Naive thymus-derived CD4-positive, alpha-beta T cell (primary cell): Measurements from ENCODE around the gene GLIS1. TPM values are rescaled to one million over a fixed set of nuclear protein-coding genes. Genes with fewer than 3 reads are reported as not detected.
A peak's percentile ranks its signal among the peaks of the same experiment; 100 is the strongest.

Experiments
- ATAC-seq: fragments of 150-1000 bp; cut with Tn5 transposase; 2 replicates; pipeline ENCODE4 v1.10.0; 2021; ENCODE audit warnings: mild to moderate bottlenecking, moderate library complexity
- CTCF ChIA-PET: fragments of 350-600 bp; sonication (Branson Sonifier 250); formaldehyde crosslinking; loops from one replicate; lab custom pipeline; 2021; ENCODE audit warnings: antibody characterized with exemption; lab: Charles Lee
- POLR2A ChIA-PET: fragments of 350-600 bp; sonication (Branson Sonifier 250); formaldehyde crosslinking; loops from one replicate; lab custom pipeline; 2021; ENCODE audit warnings: antibody characterized with exemption, inconsistent platforms; lab: Charles Lee
- DNase-seq, 9 donors: peaks; one replicate each; pipeline versions ENCODE4 v3.0.0 to v3.0.0-alpha.2; 2020 to 2022; ENCODE audit warnings: mixed read lengths in 1 of 9
- H3K27ac ChIP-seq: one replicate; pipeline ENCODE4 v1.7.0; 2013; ENCODE audit warnings: mild to moderate bottlenecking, low read depth, low read length, moderate library complexity
- H3K27me3 ChIP-seq, 2 donors: one replicate each; pipeline ENCODE4 v1.7.0; 2013; ENCODE audit warnings: low read length in 2 of 2, mild to moderate bottlenecking in 2 of 2, moderate library complexity in 2 of 2; ENCODE audit not compliant: control insufficient read depth in 2 of 2, insufficient read depth in 2 of 2
- H3K36me3 ChIP-seq, 3 experiments: 1 replicate in 2 of 3; 2 replicates in 1 of 3; pipeline ENCODE4 v1.7.0; 2013; ENCODE audit warnings: low read length in 3 of 3, mild to moderate bottlenecking in 3 of 3, moderate library complexity in 1 of 3; ENCODE audit not compliant: insufficient read depth in 3 of 3, control insufficient read depth in 2 of 3
- H3K4me1 ChIP-seq, 2 donors: one replicate each; pipeline ENCODE4 v1.7.0; 2013; ENCODE audit warnings: low read length in 2 of 2, mild to moderate bottlenecking in 2 of 2, moderate library complexity in 1 of 2; ENCODE audit not compliant: control insufficient read depth in 2 of 2, insufficient read depth in 2 of 2
- H3K4me3 ChIP-seq: 2 replicates; pipeline ENCODE4 v1.7.0; 2013; ENCODE audit warnings: mild to moderate bottlenecking, low read length
- H3K9me3 ChIP-seq, 3 experiments: 1 replicate in 2 of 3; 2 replicates in 1 of 3; pipeline ENCODE4 v1.7.0; 2013; ENCODE audit warnings: low read length in 3 of 3; ENCODE audit not compliant: control insufficient read depth in 2 of 3
- H3K27ac Mint-ChIP-seq, 9 donors: one replicate each; pipeline ENCODE4 v1.8.0; 2020 to 2022; ENCODE audit warnings: mixed read lengths in 9 of 9, mild to moderate bottlenecking in 8 of 9, moderate library complexity in 5 of 9, inconsistent platforms in 2 of 9
- H3K27me3 Mint-ChIP-seq, 5 donors: one replicate each; pipeline ENCODE4 v1.8.0; 2021 to 2022; ENCODE audit warnings: mixed read lengths in 5 of 5, mild to moderate bottlenecking in 1 of 5
- H3K36me3 Mint-ChIP-seq, 5 donors: one replicate each; pipeline ENCODE4 v1.8.0; 2020 to 2022; ENCODE audit warnings: mixed read lengths in 5 of 5, mild to moderate bottlenecking in 3 of 5, inconsistent platforms in 1 of 5
- H3K4me1 Mint-ChIP-seq, 7 donors: one replicate each; pipeline ENCODE4 v1.8.0; 2020 to 2022; ENCODE audit warnings: mixed read lengths in 7 of 7, mild to moderate bottlenecking in 3 of 7, inconsistent platforms in 1 of 7
- H3K4me3 Mint-ChIP-seq, 10 donors: one replicate each; pipeline ENCODE4 v1.8.0; 2020 to 2022; ENCODE audit warnings: mild to moderate bottlenecking in 10 of 10, mixed read lengths in 10 of 10, moderate library complexity in 6 of 10, inconsistent platforms in 2 of 10
- H3K9me3 Mint-ChIP-seq, 11 donors: one replicate each; pipeline ENCODE4 v1.8.0; 2020 to 2022; ENCODE audit warnings: mixed read lengths in 11 of 11, mild to moderate bottlenecking in 4 of 11, inconsistent platforms in 1 of 11, moderate library complexity in 1 of 11
- intact Hi-C, 2 donors: fragments of 100-400 bp; cut with micrococcal nuclease; formaldehyde crosslinking; loops; one replicate each; pipeline ENCODE4 v1.15.1; 2023
- polyA plus RNA-seq, 2 donors: library from polyadenylated mRNA; unstranded; fragments of 300-500 nt; fragmentation: Illumina TruSeq; gene quantifications; one replicate each; pipeline ENCODE4 v1.2.3, GENCODE V29; 2021
- total RNA-seq, 6 experiments: library from RNA in 5 of 6; stranded (reverse) in 5 of 6; gene quantifications; 1 replicate in 5 of 6; 2 replicates in 1 of 6; pipeline ENCODE4 v1.2.3 and lab custom pipeline; 2021 to 2026

Gene GLIS1
- total and polyA plus RNA-seq, 7 experiments from 2014 or later, result not detected

DNA sequence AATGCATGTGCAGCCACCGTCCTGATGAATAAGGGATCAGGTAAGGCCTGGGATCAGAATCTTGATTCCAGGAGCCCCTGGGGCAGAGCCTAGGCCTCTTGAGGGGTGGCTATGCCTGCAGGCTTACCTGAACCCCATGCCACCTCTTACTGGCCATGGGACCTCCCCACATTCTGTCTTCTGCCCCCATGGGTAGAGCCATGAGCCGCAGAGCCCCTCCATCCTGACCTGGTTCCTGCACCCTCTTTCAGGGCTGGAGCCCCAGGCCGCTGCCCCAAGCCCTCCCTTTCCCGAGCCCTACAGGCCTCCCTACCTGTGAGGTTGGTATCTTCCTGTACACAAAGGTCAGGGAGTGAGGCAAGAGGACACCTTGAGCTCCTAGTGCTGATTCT lies 159.0 kb downstream of the GLIS1 start:
- Mint-ChIP-seq H3K36me3 (no peaks in the 10 kb centered on the region), H3K4me3 (no peak overlapping the region), H3K4me1 (peaks cover 1 to 22% (median 5%) of the 10 kb centered on the region in 7 donors), H3K27ac (no peak overlapping the region), H3K9me3 (no peaks in the 10 kb centered on the region), H3K27me3 (peaks cover 0 to 7% (median 0%) of the 10 kb centered on the region in 5 donors)
- no peak overlapping the region for H3K27ac ChIP-seq
- H3K9me3 ChIP-seq, result no peaks in the 10 kb centered on the region
- no peak overlapping the region for H3K4me3 ChIP-seq
- no peaks in the 10 kb centered on the region for H3K36me3 ChIP-seq
- CTCF ChIA-PET, result no interaction called here
- H3K27me3 ChIP-seq, result no peaks in the 10 kb centered on the region
- POLR2A ChIA-PET, result no interaction called here
- ATAC-seq (no peak), DNase-seq (no peak)
- intact Hi-C loops, result no loop called here
- H3K4me1 ChIP-seq, result peaks cover 5 to 46% of the 10 kb centered on the region in 2 donors

DNA sequence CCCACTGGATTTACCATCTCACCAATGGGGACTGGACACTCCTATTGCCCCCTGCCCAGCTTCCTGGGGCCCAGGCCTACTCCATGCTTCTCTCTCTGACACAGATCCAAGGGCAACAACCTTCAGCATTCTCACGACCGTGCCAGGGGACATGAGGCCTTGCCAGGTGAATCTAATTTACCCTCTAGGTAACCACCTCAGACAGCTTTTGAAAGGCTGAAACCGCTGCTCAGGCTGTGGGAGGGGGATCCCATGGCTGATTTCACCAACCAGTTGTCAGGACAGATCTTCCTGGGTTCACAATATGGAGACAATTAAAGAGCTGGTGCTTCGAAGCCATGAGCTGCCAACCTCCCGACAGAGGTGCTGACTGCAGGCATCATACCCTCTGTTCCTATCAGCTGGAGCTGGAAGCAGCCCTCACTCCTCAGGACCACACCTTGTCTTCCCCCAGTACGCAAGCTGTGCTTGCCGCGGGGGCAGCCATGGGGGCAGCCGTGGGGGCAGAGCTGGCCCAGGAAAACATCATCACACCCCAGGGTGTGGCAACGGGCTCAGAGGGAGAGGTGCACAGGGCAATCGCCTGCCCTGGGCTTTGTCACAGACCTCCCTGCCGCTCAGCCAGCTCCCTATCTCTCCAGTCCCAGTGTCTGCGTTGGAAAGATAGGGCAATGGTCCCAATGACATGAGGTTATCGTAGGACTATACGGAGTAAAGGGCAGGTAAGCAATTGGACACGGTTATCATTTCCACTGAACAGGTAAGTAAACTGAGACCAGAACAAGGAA lies 159.5 kb downstream of the GLIS1 start:
- Histone ChIP-seq H3K4me3 (no peak overlapping the region), H3K9me3 (no peaks in the 10 kb centered on the region), H3K27me3 (no peaks in the 10 kb centered on the region), H3K4me1 (peaks cover 0 to 46% of the 10 kb centered on the region in 2 donors), H3K36me3 (no peaks in the 10 kb centered on the region), H3K27ac (no peak overlapping the region)
- H3K27ac Mint-ChIP-seq, result no peak overlapping the region
- no peaks in the 10 kb centered on the region for H3K9me3 Mint-ChIP-seq
- peaks cover 0 to 7% (median 0%) of the 10 kb centered on the region in 5 donors for H3K27me3 Mint-ChIP-seq
- no peak for DNase-seq
- no peaks in the 10 kb centered on the region for H3K36me3 Mint-ChIP-seq
- peaks cover 0 to 16% (median 0%) of the 10 kb centered on the region in 7 donors for H3K4me1 Mint-ChIP-seq
- ATAC-seq, result no peak
- CTCF ChIA-PET, result no interaction called here
- intact Hi-C loops, result no loop called here
- POLR2A ChIA-PET, result no interaction called here
- H3K4me3 Mint-ChIP-seq, result no peak overlapping the region

DNA sequence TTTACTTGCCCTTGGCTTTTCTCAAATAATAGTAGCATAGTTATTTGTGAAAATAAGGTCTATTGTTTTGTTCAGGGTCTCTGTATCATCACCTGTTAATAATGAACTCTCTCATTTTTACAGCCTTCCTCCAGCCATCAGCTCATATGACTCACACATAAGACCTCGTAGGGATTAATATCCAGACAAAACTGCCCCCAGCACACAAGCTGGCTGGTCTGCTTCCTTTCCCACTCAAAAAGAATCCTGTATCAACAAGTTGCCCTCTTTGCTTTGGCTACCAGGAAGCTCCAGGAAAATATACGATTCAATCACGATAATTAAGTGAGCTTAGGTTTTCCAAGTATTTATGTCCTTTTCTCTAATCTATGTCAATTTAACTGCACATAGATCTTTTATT lies 160.6 kb downstream of the GLIS1 start:
- H3K4me3 ChIP-seq, result no peak overlapping the region
- no peaks in the 10 kb centered on the region for H3K27me3 ChIP-seq
- no peak overlapping the region for H3K27ac ChIP-seq
- Mint-ChIP-seq H3K36me3 (no peaks in the 10 kb centered on the region), H3K9me3 (no peaks in the 10 kb centered on the region), H3K4me3 (no peak overlapping the region), H3K27me3 (peaks cover 0 to 8% (median 0%) of the 10 kb centered on the region in 5 donors), H3K27ac (no peak overlapping the region), H3K4me1 (peaks cover 0 to 11% (median 0%) of the 10 kb centered on the region in 7 donors)
- intact Hi-C loops, result no loop called here
- ChIA-PET CTCF (no interaction called here), POLR2A (no interaction called here)
- no peaks in the 10 kb centered on the region for H3K9me3 ChIP-seq
- ATAC-seq, result no peak
- H3K36me3 ChIP-seq, result no peaks in the 10 kb centered on the region
- DNase-seq, result no peak
- peaks cover 0 to 36% of the 10 kb centered on the region in 2 donors for H3K4me1 ChIP-seq

GRCh38 chr1:53577761-53578100 lies 161.2 kb downstream of the GLIS1 start:
- no peak overlapping the region for H3K4me3 Mint-ChIP-seq
- CTCF ChIA-PET, result no interaction called here
- H3K27me3 ChIP-seq, result no peaks in the 10 kb centered on the region

GRCh38 chr1:53576866-53577760 lies 161.9 kb downstream of the GLIS1 start:
- H3K4me3 ChIP-seq, result no peak overlapping the region
- ChIA-PET CTCF (no interaction called here), POLR2A (no interaction called here)
- intact Hi-C loops, result no loop called here
- no peak overlapping the region for H3K4me3 Mint-ChIP-seq
- H3K9me3 Mint-ChIP-seq, result no peaks in the 10 kb centered on the region
- no peaks in the 10 kb centered on the region for H3K36me3 Mint-ChIP-seq
- DNase-seq (no peak), ATAC-seq (no peak)
- H3K27me3 Mint-ChIP-seq, result peaks cover 0 to 9% (median 0%) of the 10 kb centered on the region in 5 donors
- H3K27ac Mint-ChIP-seq, result peak overlapping the region in 1 of 9 donors; percentile 18
- H3K9me3 ChIP-seq, result no peaks in the 10 kb centered on the region
- peaks cover 0 to 24% of the 10 kb centered on the region in 2 donors for H3K4me1 ChIP-seq
- no peaks in the 10 kb centered on the region for H3K36me3 ChIP-seq
- no peaks in the 10 kb centered on the region for H3K27me3 ChIP-seq
- H3K4me1 Mint-ChIP-seq, result peaks cover 0 to 11% (median 0%) of the 10 kb centered on the region in 7 donors
- no peak overlapping the region for H3K27ac ChIP-seq

More at GRCh38 chr1:53577761-53578100, 161.2 kb downstream of the GLIS1 start:
- POLR2A ChIA-PET, result no interaction called here
- Mint-ChIP-seq H3K4me1 (peaks cover 0 to 11% (median 0%) of the 10 kb centered on the region in 7 donors), H3K27me3 (peaks cover 0 to 9% (median 0%) of the 10 kb centered on the region in 5 donors), H3K36me3 (no peaks in the 10 kb centered on the region), H3K9me3 (no peaks in the 10 kb centered on the region), H3K27ac (no peak overlapping the region)
- no peak overlapping the region for H3K27ac ChIP-seq
- no peak overlapping the region for H3K4me3 ChIP-seq
- H3K36me3 ChIP-seq, result no peaks in the 10 kb centered on the region
- intact Hi-C loops, result no loop called here
- ATAC-seq (no peak), DNase-seq (no peak)
- H3K9me3 ChIP-seq, result no peaks in the 10 kb centered on the region
- H3K4me1 ChIP-seq, result peaks cover 0 to 30% of the 10 kb centered on the region in 2 donors

- Mint-ChIP-seq H3K4me1 (peaks cover 0 to 11% (median 0%) of the 10 kb centered on the region in 7 donors), H3K27ac (no peak overlapping the region), H3K9me3 (no peaks in the 10 kb centered on the region), H3K4me3 (no peak overlapping the region), H3K36me3 (no peaks in the 10 kb centered on the region), H3K27me3 (peaks cover 0 to 9% (median 0%) of the 10 kb centered on the region in 5 donors)
- Histone ChIP-seq H3K27ac (no peak overlapping the region), H3K4me3 (no peak overlapping the region), H3K9me3 (no peaks in the 10 kb centered on the region), H3K36me3 (no peaks in the 10 kb centered on the region), H3K27me3 (no peaks in the 10 kb centered on the region), H3K4me1 (peaks cover 0 to 17% of the 10 kb centered on the region in 2 donors)
- intact Hi-C loops, result no loop called here
- no peak for DNase-seq
- ChIA-PET POLR2A (no interaction called here), CTCF (no interaction called here)
- ATAC-seq, result no peak
These were observed 162.6 kb downstream of the GLIS1 start for GRCh38 chr1:53576381-53576801.
